ENCODE measurements around the gene ACTG2. TPM values are rescaled to one million over a fixed set of nuclear protein-coding genes. Genes with fewer than 3 reads are reported as not detected.

ACTG2 gene
- total and polyA plus RNA-seq, 2 donors (not counting 1 experiment from before 2014, with no cell fraction given): 4.1 to 600 TPM

DNA sequence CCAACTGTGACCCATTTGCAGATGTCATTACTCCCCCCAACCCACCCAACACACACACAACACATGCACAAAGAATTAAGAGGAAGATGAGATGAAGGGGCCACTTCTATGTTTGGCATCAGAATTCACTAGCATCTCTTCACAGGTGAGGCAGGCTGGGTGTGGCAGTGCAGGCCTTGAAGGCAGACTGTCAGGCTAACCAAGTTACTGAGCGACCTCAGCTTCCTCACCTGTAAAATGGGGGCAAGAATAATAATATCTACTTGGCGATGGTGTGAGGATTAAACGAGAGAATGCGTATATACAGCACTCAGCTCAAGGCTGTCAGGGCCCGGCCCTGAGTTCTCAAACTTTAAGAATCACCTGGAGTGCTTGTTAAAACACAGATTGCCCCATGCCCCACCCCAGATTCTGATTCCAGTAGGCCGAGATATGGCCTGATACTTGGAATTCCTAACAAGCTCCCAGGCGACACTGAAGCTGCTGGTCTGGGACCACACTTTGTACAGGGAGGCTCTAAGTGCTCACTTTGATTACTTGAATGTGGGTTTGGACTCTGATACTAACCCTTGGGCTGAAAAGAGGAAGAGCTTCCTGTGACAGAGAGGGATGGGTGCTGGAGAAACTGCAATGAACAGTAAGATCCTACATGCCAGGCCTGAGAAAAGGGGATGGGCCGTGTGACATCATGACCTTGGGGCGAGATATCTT lies 1.1 kb downstream of the ACTG2 start:
- no peak overlapping the region for H3K27ac ChIP-seq (ENCODE audit: insufficient read depth, low read length)
- no peak overlapping the region for H3K9ac ChIP-seq (ENCODE audit: insufficient read depth, low read length)
- no peaks in the 10 kb centered on the region for H3K36me3 ChIP-seq (ENCODE audit: control insufficient read depth, insufficient read depth, low read length)
- no peak overlapping the region for H2AFZ ChIP-seq (ENCODE audit: low read length)
- H4K20me1 ChIP-seq (ENCODE audit: control insufficient read depth, extremely low read depth, insufficient read depth, low read length): no peaks in the 10 kb centered on the region
- no peak for DNase-seq (ENCODE audit: low read depth in 2 of 2)
- H3K4me3 ChIP-seq (replicated peaks in 1 of 4; ENCODE audit: control extremely low read depth in 1 of 4, insufficient read depth in 1 of 4, low read depth in 3 of 4, low read length in 4 of 4): peak overlapping the region in 3 of 4 experiments; percentile 5 to 53 (median 52)
- H3K4me1 ChIP-seq (ENCODE audit: control insufficient read depth, extremely low read depth, insufficient read depth, low read length): peaks cover 22% of the 10 kb centered on the region
- H3K4me2 ChIP-seq (ENCODE audit: extremely low read depth, insufficient read depth, low read length): peak overlapping the region; percentile 36
- TF ChIP-seq EZH2 (IDR thresholded peaks at IDR 0.05; ENCODE audit: low read length, missing control alignments): no peak
- TF ChIP-seq, protein P1, sequence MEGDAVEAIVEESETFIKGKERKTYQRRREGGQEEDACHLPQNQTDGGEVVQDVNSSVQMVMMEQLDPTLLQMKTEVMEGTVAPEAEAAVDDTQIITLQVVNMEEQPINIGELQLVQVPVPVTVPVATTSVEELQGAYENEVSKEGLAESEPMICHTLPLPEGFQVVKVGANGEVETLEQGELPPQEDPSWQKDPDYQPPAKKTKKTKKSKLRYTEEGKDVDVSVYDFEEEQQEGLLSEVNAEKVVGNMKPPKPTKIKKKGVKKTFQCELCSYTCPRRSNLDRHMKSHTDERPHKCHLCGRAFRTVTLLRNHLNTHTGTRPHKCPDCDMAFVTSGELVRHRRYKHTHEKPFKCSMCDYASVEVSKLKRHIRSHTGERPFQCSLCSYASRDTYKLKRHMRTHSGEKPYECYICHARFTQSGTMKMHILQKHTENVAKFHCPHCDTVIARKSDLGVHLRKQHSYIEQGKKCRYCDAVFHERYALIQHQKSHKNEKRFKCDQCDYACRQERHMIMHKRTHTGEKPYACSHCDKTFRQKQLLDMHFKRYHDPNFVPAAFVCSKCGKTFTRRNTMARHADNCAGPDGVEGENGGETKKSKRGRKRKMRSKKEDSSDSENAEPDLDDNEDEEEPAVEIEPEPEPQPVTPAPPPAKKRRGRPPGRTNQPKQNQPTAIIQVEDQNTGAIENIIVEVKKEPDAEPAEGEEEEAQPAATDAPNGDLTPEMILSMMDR (conservative IDR thresholded peaks at IDR 0.05 in 1 of 2, IDR thresholded peaks at IDR 0.05 in 1 of 2; ENCODE audit: low read depth in 1 of 2, low read length in 2 of 2): no peak
- H3K27me3 ChIP-seq (ENCODE audit: control insufficient read depth, insufficient read depth, low read length): no peaks in the 10 kb centered on the region
- H3K9me3 ChIP-seq (ENCODE audit: control insufficient read depth, insufficient read depth, low read depth, low read length): no peaks in the 10 kb centered on the region
- peaks cover 7% of the 10 kb centered on the region for H3K79me2 ChIP-seq (ENCODE audit: control insufficient read depth, insufficient read depth, low read length)

DNA sequence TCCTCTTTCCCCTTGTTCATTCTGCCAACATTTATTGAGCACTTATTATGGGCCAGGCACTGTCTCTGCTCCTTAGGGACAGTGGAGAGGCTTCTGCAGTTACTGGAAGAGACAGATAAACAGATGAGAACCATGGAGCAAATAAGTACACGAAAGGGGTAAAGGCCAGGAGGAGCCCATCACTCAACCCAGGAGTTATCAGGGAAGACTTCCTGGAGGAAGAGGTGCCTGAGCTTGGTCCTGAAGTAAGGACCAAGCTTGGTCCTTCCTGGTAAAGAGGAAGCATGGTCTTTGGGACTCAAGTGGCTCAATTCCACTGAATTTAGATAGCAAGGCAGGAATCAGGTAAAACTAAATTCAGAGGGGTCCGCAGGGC lies 1.7 kb downstream of the ACTG2 start:
- Histone ChIP-seq H3K27me3 (ENCODE audit: control insufficient read depth, insufficient read depth, low read length) (no peaks in the 10 kb centered on the region), H4K20me1 (ENCODE audit: control insufficient read depth, extremely low read depth, insufficient read depth, low read length) (no peaks in the 10 kb centered on the region), H2AFZ (ENCODE audit: low read length) (no peak overlapping the region), H3K27ac (ENCODE audit: insufficient read depth, low read length) (no peak overlapping the region), H3K36me3 (ENCODE audit: control insufficient read depth, insufficient read depth, low read length) (no peaks in the 10 kb centered on the region), H3K4me2 (ENCODE audit: extremely low read depth, insufficient read depth, low read length) (no peak overlapping the region), H3K79me2 (ENCODE audit: control insufficient read depth, insufficient read depth, low read length) (peaks cover 7% of the 10 kb centered on the region), H3K4me1 (ENCODE audit: control insufficient read depth, extremely low read depth, insufficient read depth, low read length) (peaks cover 22% of the 10 kb centered on the region), H3K9ac (ENCODE audit: insufficient read depth, low read length) (no peak overlapping the region), H3K4me3 (replicated peaks in 1 of 4; ENCODE audit: control extremely low read depth in 1 of 4, insufficient read depth in 1 of 4, low read depth in 3 of 4, low read length in 4 of 4) (peak overlapping the region in 1 of 4 experiments; percentile 53), H3K9me3 (ENCODE audit: control insufficient read depth, insufficient read depth, low read depth, low read length) (no peaks in the 10 kb centered on the region)
- TF ChIP-seq, protein P1 (conservative IDR thresholded peaks at IDR 0.05 in 1 of 2, IDR thresholded peaks at IDR 0.05 in 1 of 2; ENCODE audit: low read depth in 1 of 2, low read length in 2 of 2): no peak
- TF ChIP-seq EZH2 (IDR thresholded peaks at IDR 0.05; ENCODE audit: low read length, missing control alignments): no peak
- no peak for DNase-seq (ENCODE audit: low read depth in 2 of 2)

GRCh38 chr2:73894877-73895276 lies 2.1 kb downstream of the ACTG2 start:
- DNase-seq (ENCODE audit: low read depth in 2 of 2): no peak
- TF ChIP-seq, protein P1 (conservative IDR thresholded peaks at IDR 0.05 in 1 of 2, IDR thresholded peaks at IDR 0.05 in 1 of 2; ENCODE audit: low read depth in 1 of 2, low read length in 2 of 2): no peak
- TF ChIP-seq EZH2 (IDR thresholded peaks at IDR 0.05; ENCODE audit: low read length, missing control alignments): no peak
- Histone ChIP-seq H4K20me1 (ENCODE audit: control insufficient read depth, extremely low read depth, insufficient read depth, low read length) (no peaks in the 10 kb centered on the region), H3K9ac (ENCODE audit: insufficient read depth, low read length) (no peak overlapping the region), H3K4me3 (replicated peaks in 1 of 4; ENCODE audit: control extremely low read depth in 1 of 4, insufficient read depth in 1 of 4, low read depth in 3 of 4, low read length in 4 of 4) (peak overlapping the region in 1 of 4 experiments; percentile 53), H3K9me3 (ENCODE audit: control insufficient read depth, insufficient read depth, low read depth, low read length) (no peaks in the 10 kb centered on the region), H2AFZ (ENCODE audit: low read length) (no peak overlapping the region), H3K27ac (ENCODE audit: insufficient read depth, low read length) (no peak overlapping the region), H3K79me2 (ENCODE audit: control insufficient read depth, insufficient read depth, low read length) (peaks cover 7% of the 10 kb centered on the region), H3K4me2 (ENCODE audit: extremely low read depth, insufficient read depth, low read length) (no peak overlapping the region), H3K4me1 (ENCODE audit: control insufficient read depth, extremely low read depth, insufficient read depth, low read length) (peaks cover 22% of the 10 kb centered on the region), H3K27me3 (ENCODE audit: control insufficient read depth, insufficient read depth, low read length) (no peaks in the 10 kb centered on the region), H3K36me3 (ENCODE audit: control insufficient read depth, insufficient read depth, low read length) (no peaks in the 10 kb centered on the region)
